DOHH2 (cell line): ENCODE results near the gene TCFL5.

Experiments
- H3F3A ChIP-seq: fragments of 200-600 bp; sonication (generic), shearing (Covaris generic); 2 replicates; pipeline ENCODE4 v1.6.0; 2016; ENCODE audit warnings: antibody characterized with exemption, mild to moderate bottlenecking; ENCODE audit not compliant: control insufficient read depth, insufficient read depth
- H3K27ac ChIP-seq: fragments of 200-600 bp; sonication (generic); 2 replicates; pipeline ENCODE4 v1.5.1; 2014; ENCODE audit warnings: low read depth, mild to moderate bottlenecking, low read length, moderate library complexity
- H3K27me3 ChIP-seq: fragments of 200-600 bp; sonication (generic); 2 replicates; pipeline ENCODE4 v1.6.1; 2014; ENCODE audit warnings: mild to moderate bottlenecking, low read length, mixed read lengths; ENCODE audit not compliant: control insufficient read depth
- H3K36me3 ChIP-seq: fragments of 200-600 bp; sonication (generic); 2 replicates; pipeline ENCODE4 v1.6.1; 2014; ENCODE audit warnings: mild to moderate bottlenecking, low read length, moderate library complexity, mixed read lengths; ENCODE audit not compliant: control insufficient read depth
- H3K4me1 ChIP-seq: fragments of 200-600 bp; sonication (generic); 2 replicates; pipeline ENCODE4 v1.6.1; 2014; ENCODE audit warnings: mild to moderate bottlenecking, low read length, mixed read lengths; ENCODE audit not compliant: control insufficient read depth
- H3K4me2 ChIP-seq: fragments of 200-600 bp; sonication (generic); 2 replicates; pipeline ENCODE4 v1.6.0; 2014; ENCODE audit warnings: mild to moderate bottlenecking, low read length, moderate library complexity
- H3K4me3 ChIP-seq: fragments of 200-600 bp; sonication (generic); 2 replicates; pipeline ENCODE4 v1.5.1; 2014; ENCODE audit warnings: mild to moderate bottlenecking, low read length, mixed read lengths
- H3K79me2 ChIP-seq: fragments of 200-600 bp; sonication (generic); 2 replicates; pipeline ENCODE4 v1.6.1; 2014; ENCODE audit warnings: mild to moderate bottlenecking, low read length, mixed read lengths; ENCODE audit not compliant: control insufficient read depth
- H3K9me2 ChIP-seq: fragments of 200-600 bp; sonication (generic); replicated peaks from 2 replicates; pipeline ENCODE4 v1.6.1; 2014; ENCODE audit warnings: mild to moderate bottlenecking, low read length, mixed read lengths; ENCODE audit not compliant: control insufficient read depth
- H3K9me3 ChIP-seq: fragments of 200-600 bp; sonication (generic); 2 replicates; pipeline ENCODE4 v1.6.1; 2014; ENCODE audit warnings: antibody characterized with exemption, low read length, mixed read lengths; ENCODE audit not compliant: control insufficient read depth, insufficient read depth
- H4K20me1 ChIP-seq: fragments of 200-600 bp; sonication (generic); 2 replicates; pipeline ENCODE4 v1.6.0; 2014; ENCODE audit warnings: low read depth, mild to moderate bottlenecking, antibody characterized with exemption, low read length, moderate library complexity; ENCODE audit not compliant: control insufficient read depth, insufficient read depth
- EZH2phosphoT487 ChIP-seq: fragments of 200-600 bp; sonication (generic); IDR thresholded peaks from 2 replicates; pipeline ENCODE4 v1.6.1; 2017; ENCODE audit warnings: borderline replicate concordance, mild to moderate bottlenecking, antibody characterized with exemption, low read length, moderate library complexity, mixed read lengths
- TF ChIP-seq, protein P1 (sequence below): fragments of 200-600 bp; sonication (generic); IDR thresholded peaks from one replicate; pipeline ENCODE4 v1.5.1; 2014; ENCODE audit warnings: antibody characterized with exemption, mild to moderate bottlenecking, low read depth, low read length; ENCODE audit not compliant: poor library complexity, severe bottlenecking

Gene TCFL5

DNA sequence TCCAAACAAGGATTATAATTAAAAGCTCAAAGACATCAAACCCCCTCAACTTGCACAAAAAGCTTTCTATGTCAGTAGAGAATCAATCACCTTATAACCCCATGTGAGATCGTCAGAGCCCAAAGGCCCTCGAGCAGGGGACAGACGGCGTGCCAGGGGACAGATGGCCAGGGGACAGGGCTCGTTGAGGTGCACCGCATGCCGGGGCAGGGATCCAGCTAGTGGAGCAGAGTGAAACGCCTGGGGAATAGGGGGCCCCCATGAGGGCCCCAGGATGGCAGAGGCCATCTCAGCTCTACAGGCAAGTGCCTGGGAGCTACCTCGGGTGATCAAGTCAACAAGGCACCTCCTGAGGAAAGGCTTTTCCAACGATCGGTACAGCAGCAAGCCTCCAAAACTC is 36.0 kb upstream of the TCFL5 start:
- Histone ChIP-seq H3K27me3 (no peaks in the 10 kb centered on the region), H3K27ac (no peak overlapping the region), H3F3A (peaks cover 19% of the 10 kb centered on the region), H4K20me1 (peaks cover 2% of the 10 kb centered on the region; the same call in 1 of the 2 replicates), H3K79me2 (peaks cover 9% of the 10 kb centered on the region), H3K9me3 (no peaks in the 10 kb centered on the region), H3K4me3 (no peak overlapping the region), H3K9me2 (no peaks in the 10 kb centered on the region), H3K4me2 (no peak overlapping the region), H3K36me3 (peaks cover 84% of the 10 kb centered on the region), H3K4me1 (peaks cover 27% of the 10 kb centered on the region)
- TF ChIP-seq EZH2phosphoT487, result no peak
- TF ChIP-seq, protein P1, sequence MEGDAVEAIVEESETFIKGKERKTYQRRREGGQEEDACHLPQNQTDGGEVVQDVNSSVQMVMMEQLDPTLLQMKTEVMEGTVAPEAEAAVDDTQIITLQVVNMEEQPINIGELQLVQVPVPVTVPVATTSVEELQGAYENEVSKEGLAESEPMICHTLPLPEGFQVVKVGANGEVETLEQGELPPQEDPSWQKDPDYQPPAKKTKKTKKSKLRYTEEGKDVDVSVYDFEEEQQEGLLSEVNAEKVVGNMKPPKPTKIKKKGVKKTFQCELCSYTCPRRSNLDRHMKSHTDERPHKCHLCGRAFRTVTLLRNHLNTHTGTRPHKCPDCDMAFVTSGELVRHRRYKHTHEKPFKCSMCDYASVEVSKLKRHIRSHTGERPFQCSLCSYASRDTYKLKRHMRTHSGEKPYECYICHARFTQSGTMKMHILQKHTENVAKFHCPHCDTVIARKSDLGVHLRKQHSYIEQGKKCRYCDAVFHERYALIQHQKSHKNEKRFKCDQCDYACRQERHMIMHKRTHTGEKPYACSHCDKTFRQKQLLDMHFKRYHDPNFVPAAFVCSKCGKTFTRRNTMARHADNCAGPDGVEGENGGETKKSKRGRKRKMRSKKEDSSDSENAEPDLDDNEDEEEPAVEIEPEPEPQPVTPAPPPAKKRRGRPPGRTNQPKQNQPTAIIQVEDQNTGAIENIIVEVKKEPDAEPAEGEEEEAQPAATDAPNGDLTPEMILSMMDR, result no peak

DNA sequence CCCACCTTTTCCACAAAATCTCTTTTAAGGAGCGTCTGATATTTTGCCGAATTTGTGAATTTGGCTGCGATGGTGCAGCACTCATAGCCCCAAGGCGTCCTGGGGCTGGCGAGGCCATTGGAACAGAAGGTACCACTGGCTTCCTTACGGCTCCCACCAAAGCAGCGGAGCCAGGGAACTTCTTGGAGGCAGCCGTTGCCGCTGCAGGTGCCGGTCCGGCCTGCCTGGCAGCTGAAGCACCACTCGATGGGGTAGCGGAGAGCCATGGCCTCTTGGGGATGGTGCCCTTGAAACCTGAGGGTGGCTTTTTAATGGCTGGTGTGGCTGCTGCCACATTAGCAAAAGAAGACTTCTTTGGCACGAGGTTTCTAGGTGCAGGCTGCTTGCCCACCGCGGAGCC is 34.9 kb upstream of the TCFL5 start:
- peaks cover 2% of the 10 kb centered on the region; the same call in 1 of the 2 replicates for H4K20me1 ChIP-seq
- no peaks in the 10 kb centered on the region for H3K9me2 ChIP-seq
- peaks cover 87% of the 10 kb centered on the region for H3K36me3 ChIP-seq
- H3K4me1 ChIP-seq, result peaks cover 21% of the 10 kb centered on the region
- H3K79me2 ChIP-seq, result peaks cover 9% of the 10 kb centered on the region
- TF ChIP-seq, protein P1, result no peak
- no peak for TF ChIP-seq EZH2phosphoT487
- H3K4me2 ChIP-seq, result no peak overlapping the region
- H3K9me3 ChIP-seq, result no peaks in the 10 kb centered on the region
- H3K27ac ChIP-seq, result no peak overlapping the region
- H3F3A ChIP-seq, result peaks cover 11% of the 10 kb centered on the region
- H3K4me3 ChIP-seq, result no peak overlapping the region
- no peaks in the 10 kb centered on the region for H3K27me3 ChIP-seq

DNA sequence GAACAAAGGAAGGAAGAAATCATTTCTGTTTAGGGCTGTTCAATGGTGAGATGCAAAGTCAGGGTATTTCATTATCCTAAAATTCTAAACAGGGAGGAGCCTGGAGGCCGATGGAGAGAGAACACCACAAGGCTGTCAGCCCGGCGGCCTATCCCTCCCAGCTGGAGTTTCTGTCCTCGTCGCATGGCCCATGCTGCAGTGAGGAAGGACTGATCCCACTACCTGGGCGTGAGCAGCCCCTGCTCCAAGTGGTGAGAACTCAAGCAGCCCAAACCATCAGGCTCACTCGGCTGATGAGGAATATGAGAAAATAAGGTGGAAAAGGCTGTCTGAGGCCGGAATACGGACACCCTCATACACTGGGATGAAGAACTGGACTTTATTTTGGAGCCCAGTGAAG is 33.9 kb upstream of the TCFL5 start:
- Histone ChIP-seq H3K4me3 (no peak overlapping the region), H3K36me3 (peaks cover 87% of the 10 kb centered on the region), H3K4me1 (peaks cover 11% of the 10 kb centered on the region), H3K27me3 (no peaks in the 10 kb centered on the region), H4K20me1 (peaks cover 2% of the 10 kb centered on the region; the same call in 1 of the 2 replicates), H3K79me2 (peaks cover 9% of the 10 kb centered on the region), H3K9me3 (no peaks in the 10 kb centered on the region), H3K4me2 (no peak overlapping the region), H3K9me2 (no peaks in the 10 kb centered on the region), H3F3A (peaks cover under 1% of the 10 kb centered on the region), H3K27ac (no peak overlapping the region)
- TF ChIP-seq, protein P1, result no peak
- no peak for TF ChIP-seq EZH2phosphoT487
